ENCODE results near the gene POC5. TPM values are rescaled to one million over a fixed set of nuclear protein-coding genes. Genes with fewer than 3 reads are reported as not detected.

POC5 gene
- total RNA-seq, 1 donor from 2014 or later: 9.5 TPM

DNA sequence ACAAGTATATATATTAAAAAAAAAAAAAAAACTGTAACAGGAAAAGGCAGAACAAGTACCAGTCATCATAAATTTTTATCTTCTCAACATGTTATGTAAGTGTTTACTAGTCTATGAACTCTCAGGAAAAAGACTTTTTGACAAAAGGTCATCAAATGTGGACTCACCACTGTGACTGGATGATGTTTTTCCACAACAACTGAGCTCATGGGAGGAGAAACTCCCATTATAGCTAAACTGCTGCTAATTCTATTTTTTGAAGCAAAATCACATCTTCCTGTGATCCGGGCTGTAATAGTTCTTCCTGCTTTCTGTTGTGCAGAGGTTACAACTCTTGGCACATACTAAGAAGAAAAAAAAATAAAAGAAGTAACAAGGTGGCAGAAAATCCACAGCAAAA, 39.6 kb downstream of the POC5 start:
- Mint-ChIP-seq H3K9me3 (ENCODE audit: unreplicated experiment) (no peaks in the 10 kb centered on the region), H3K36me3 (ENCODE audit: low read depth, unreplicated experiment) (no peaks in the 10 kb centered on the region), H3K27me3 (ENCODE audit: unreplicated experiment) (no peaks in the 10 kb centered on the region), H3K4me1 (ENCODE audit: unreplicated experiment) (no peaks in the 10 kb centered on the region), H3K27ac (ENCODE audit: unreplicated experiment) (no peak overlapping the region), H3K4me3 (ENCODE audit: unreplicated experiment) (no peak overlapping the region)
- no peak for DNase-seq (ENCODE audit: low spot score)
- TF ChIP-seq, protein P1, sequence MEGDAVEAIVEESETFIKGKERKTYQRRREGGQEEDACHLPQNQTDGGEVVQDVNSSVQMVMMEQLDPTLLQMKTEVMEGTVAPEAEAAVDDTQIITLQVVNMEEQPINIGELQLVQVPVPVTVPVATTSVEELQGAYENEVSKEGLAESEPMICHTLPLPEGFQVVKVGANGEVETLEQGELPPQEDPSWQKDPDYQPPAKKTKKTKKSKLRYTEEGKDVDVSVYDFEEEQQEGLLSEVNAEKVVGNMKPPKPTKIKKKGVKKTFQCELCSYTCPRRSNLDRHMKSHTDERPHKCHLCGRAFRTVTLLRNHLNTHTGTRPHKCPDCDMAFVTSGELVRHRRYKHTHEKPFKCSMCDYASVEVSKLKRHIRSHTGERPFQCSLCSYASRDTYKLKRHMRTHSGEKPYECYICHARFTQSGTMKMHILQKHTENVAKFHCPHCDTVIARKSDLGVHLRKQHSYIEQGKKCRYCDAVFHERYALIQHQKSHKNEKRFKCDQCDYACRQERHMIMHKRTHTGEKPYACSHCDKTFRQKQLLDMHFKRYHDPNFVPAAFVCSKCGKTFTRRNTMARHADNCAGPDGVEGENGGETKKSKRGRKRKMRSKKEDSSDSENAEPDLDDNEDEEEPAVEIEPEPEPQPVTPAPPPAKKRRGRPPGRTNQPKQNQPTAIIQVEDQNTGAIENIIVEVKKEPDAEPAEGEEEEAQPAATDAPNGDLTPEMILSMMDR (IDR thresholded peaks at IDR 0.05; ENCODE audit: unreplicated experiment): no peak

DNA sequence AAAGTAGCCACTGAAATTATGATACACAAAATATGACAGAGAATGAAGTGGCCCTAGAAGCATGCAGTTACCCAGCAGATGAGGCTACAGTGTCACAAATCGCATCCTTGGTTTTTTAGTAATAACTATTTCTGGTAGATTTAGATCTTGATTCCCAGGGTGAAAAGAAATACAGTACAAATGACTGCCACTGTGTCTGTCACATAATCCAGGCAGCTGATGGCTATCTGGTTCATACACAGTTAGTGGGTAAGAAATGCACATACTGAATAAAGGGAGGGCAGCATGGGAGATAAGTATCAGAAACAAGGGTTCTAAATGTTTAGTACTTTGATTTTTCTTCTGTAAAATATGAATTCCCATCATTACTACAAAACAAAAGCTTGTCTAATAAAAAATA, 41.5 kb downstream of the POC5 start:
- DNase-seq (ENCODE audit: low spot score): no peak
- H3K36me3 Mint-ChIP-seq (ENCODE audit: low read depth, unreplicated experiment): no peaks in the 10 kb centered on the region
- no peaks in the 10 kb centered on the region for H3K9me3 Mint-ChIP-seq (ENCODE audit: unreplicated experiment)
- TF ChIP-seq, protein P1 (IDR thresholded peaks at IDR 0.05; ENCODE audit: unreplicated experiment): no peak
- H3K4me3 Mint-ChIP-seq (ENCODE audit: unreplicated experiment): no peak overlapping the region
- H3K4me1 Mint-ChIP-seq (ENCODE audit: unreplicated experiment): no peaks in the 10 kb centered on the region
- H3K27ac Mint-ChIP-seq (ENCODE audit: unreplicated experiment): no peak overlapping the region
- no peaks in the 10 kb centered on the region for H3K27me3 Mint-ChIP-seq (ENCODE audit: unreplicated experiment)

DNA sequence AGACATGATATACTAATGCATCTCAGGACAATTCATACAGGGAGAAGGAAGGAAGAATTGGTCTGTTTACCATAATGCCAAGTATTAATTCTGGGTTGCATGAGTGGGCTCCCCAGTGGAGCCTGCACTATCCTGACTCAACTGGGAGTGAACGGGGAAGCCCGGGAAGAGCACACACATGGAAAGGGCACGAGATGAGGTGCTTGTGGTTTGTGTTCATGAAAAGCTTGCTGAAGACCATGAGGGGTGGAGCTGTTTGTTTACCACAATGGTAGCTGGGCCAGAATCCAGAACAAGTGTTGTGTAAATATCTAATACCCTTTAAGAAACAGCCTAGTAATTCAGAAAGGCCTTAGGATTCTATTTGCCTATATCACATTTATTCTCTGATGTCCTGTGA, 44.6 kb downstream of the POC5 start:
- Mint-ChIP-seq H3K4me3 (ENCODE audit: unreplicated experiment) (no peak overlapping the region), H3K9me3 (ENCODE audit: unreplicated experiment) (no peaks in the 10 kb centered on the region), H3K4me1 (ENCODE audit: unreplicated experiment) (peaks cover 9% of the 10 kb centered on the region), H3K27ac (ENCODE audit: unreplicated experiment) (no peak overlapping the region), H3K27me3 (ENCODE audit: unreplicated experiment) (no peaks in the 10 kb centered on the region), H3K36me3 (ENCODE audit: low read depth, unreplicated experiment) (no peaks in the 10 kb centered on the region)
- TF ChIP-seq, protein P1 (IDR thresholded peaks at IDR 0.05; ENCODE audit: unreplicated experiment): no peak
- no peak for DNase-seq (ENCODE audit: low spot score)

DNA sequence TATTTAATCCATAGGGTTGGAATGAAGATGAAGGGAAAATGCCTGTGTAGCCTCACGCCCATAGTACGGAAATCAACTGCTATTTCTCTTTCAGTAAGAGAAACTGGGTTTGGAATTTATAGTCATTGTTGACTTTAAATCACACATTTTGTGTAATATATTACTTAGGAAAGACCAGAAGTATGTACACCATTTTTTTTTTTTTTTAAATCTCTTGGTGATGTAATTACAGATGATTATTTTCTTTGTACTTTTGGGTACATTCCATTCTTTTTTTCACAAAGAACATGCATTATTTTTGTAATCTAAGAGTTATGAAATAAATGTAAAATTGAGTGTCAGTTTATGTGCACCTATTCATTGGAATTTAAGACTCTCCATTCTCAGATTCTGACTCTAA, 45.7 kb downstream of the POC5 start:
- no peaks in the 10 kb centered on the region for H3K36me3 Mint-ChIP-seq (ENCODE audit: low read depth, unreplicated experiment)
- TF ChIP-seq, protein P1 (IDR thresholded peaks at IDR 0.05; ENCODE audit: unreplicated experiment): no peak

DNA sequence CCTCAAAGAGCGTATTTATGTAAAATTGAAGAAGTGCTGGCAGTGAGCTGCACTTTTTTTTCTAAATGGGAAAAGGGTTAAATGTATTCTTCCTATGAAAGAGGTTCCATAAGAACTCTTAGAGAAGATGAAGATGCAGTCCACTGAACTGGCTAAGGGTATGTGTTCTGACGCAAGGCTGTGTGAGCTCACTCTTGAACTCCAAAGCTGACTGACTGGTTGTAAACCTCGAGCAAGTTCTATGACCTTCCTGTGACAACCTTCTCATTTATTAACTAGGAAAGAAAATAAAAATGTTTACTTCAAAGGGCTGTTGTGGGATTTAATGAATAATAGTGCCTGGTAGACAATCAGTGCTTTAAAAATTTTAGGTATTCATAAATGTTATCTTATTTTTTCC, 46.7 kb downstream of the POC5 start:
- TF ChIP-seq, protein P1 (IDR thresholded peaks at IDR 0.05; ENCODE audit: unreplicated experiment): no peak
- H3K36me3 Mint-ChIP-seq (ENCODE audit: low read depth, unreplicated experiment): no peaks in the 10 kb centered on the region
- no peak overlapping the region for H3K27ac Mint-ChIP-seq (ENCODE audit: unreplicated experiment)
- H3K9me3 Mint-ChIP-seq (ENCODE audit: unreplicated experiment): no peaks in the 10 kb centered on the region
- H3K4me3 Mint-ChIP-seq (ENCODE audit: unreplicated experiment): no peak overlapping the region
- H3K4me1 Mint-ChIP-seq (ENCODE audit: unreplicated experiment): peaks cover 9% of the 10 kb centered on the region
- DNase-seq (ENCODE audit: low spot score): no peak
- H3K27me3 Mint-ChIP-seq (ENCODE audit: unreplicated experiment): no peaks in the 10 kb centered on the region

More for the DNA sequence above, 45.7 kb downstream of the POC5 start:
- no peak for DNase-seq (ENCODE audit: low spot score)
- Mint-ChIP-seq H3K9me3 (ENCODE audit: unreplicated experiment) (no peaks in the 10 kb centered on the region), H3K27ac (ENCODE audit: unreplicated experiment) (no peak overlapping the region), H3K4me1 (ENCODE audit: unreplicated experiment) (peaks cover 9% of the 10 kb centered on the region), H3K27me3 (ENCODE audit: unreplicated experiment) (no peaks in the 10 kb centered on the region), H3K4me3 (ENCODE audit: unreplicated experiment) (no peak overlapping the region)
